Measurements from ENCODE around the gene USP43.

The USP43 gene

GRCh38 chr17:9725575-9725974 lies 80.3 kb downstream of the USP43 start:
- no peak for DNase-seq

DNA sequence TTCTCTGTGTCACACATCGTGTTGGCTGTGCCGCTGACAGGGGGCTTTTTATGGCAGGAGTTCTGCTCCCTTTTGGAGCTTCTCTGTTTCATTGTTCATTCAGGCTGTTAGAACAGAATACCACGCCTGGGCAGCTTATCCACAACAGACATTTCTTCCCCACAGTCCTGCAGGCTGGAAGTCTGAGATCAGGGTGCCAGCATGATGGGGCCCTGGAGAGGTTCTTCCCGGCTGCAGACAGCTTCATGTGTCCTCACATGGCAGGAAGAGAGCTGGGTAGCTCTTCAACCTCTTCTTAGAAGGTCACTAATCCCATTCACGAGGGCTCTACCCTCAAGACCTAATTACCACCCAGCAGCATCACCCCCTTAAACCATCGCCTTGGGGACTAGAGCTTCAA lies 81.0 kb downstream of the USP43 start:
- DNase-seq, result no peak

GRCh38 chr17:9728005-9728404 lies 82.7 kb downstream of the USP43 start:
- DNase-seq, result no peak

- no peak for DNase-seq
Observed at GRCh38 chr17:9728564-9728963, 83.2 kb downstream of the USP43 start.

GRCh38 chr17:9729034-9729650 lies 83.8 kb downstream of the USP43 start:
- DNase-seq, result no peak

DNA sequence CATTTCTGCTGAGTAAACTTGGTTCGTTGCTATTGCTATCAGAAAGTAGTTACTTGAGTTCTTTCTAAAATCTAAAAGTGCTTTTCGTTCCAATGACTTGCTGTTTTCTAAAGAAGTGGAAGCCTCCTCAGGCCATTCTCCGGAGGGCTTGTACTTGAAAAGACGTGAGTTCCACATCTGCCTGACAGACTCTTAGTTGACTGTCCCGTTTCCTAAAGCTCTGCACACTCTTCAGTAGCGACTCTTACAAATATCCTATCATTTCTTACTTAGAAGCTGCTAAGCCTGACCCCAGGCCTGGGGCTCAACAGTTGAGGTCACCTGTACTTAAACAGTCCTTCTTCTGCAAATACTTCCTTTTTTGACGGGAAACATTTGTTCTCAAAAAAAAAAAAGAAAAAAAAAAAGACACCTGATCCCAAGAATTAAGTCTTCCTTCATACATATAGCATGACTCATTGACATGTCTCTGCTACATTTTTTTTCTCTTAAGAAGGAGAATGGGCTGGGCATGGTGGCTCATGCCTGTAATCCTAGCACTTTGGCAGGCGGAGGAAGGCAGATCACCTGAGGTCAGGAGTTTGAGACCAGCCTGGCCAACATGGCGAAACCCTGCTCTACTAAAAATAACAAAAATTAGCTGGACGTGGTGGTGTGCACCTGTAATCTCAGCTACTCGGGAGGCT lies 84.6 kb downstream of the USP43 start:
- DNase-seq, result no peak

DNA sequence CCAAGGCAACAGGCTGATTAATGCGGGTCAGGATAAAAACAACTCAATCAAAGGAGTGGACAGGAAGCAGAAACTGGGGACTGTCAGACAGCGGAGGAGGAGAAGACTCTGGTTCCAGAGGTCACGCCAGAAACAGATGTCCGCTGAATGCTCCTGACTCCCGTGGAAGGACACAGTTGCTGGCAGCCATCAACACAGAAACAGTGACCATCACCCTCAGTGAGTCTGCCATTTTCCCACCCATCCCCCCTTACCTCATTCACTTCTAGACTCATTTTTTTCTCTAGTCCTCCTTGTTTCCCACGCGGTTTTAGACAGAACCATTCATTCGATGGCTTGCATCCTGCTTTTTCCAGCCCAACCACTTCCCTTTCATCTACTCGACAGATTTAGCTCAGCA lies 105.2 kb downstream of the USP43 start:
- no peak for DNase-seq

DNA sequence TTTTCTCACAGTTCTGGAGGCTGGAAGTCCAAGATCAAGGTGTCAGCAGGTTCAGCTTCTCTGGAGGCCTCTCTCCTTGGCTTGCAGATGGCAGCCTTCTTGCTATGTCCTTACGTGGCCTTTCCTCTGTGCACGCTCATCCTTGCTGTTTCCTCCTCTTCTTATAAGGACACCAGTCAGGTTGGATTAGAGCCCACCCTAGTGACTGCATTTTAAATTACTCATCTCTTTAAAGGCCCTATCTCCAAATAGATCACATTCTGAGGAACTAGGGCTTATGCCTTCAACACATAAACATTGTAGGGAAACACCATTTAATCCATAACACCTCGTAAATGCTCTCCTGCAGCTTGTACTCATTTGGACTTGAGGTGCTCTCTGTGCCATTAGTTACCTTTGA lies 109.8 kb downstream of the USP43 start:
- DNase-seq, result no peak

DNA sequence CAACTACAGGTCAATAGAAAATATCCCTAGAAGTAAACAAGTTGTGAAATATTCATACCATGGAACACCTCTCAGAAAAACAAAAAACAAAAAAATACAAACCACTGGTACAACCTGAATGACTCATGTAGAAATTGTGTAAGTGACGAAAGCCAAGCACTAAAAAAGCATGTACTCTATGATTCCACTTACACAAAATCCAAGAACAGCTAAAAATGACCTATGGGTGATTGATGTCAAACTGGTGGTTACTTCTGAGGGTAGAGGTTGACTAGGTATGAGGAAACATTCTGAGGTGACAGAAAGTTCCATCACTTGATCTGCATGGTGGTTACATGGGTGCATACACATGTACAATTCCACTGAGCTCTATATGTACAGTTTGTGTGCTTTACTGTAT lies 114.9 kb downstream of the USP43 start:
- no peak for DNase-seq

DNA sequence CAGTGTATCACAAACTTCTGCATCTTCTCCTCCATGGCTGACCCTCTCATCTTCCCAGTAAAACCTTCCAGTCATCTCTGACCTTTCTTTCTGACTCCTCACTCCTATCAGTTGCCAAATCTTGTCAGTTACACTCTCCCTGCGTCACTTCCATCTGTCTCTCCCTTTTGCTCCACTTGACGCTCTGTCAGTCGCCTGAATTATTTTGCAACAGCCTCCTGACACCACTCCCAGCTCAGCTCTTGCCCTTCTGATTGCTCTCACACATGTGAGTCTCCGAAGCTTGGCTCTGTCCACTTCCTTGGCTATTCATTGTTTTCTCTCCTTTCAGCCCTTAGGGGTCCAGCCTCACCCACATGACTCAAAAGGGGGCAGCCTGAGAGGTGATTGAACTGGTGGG lies 118.3 kb downstream of the USP43 start:
- no peak for DNase-seq

- no peak for DNase-seq
Observed at GRCh38 chr17:9765322-9765721, 120.0 kb downstream of the USP43 start.

DNA sequence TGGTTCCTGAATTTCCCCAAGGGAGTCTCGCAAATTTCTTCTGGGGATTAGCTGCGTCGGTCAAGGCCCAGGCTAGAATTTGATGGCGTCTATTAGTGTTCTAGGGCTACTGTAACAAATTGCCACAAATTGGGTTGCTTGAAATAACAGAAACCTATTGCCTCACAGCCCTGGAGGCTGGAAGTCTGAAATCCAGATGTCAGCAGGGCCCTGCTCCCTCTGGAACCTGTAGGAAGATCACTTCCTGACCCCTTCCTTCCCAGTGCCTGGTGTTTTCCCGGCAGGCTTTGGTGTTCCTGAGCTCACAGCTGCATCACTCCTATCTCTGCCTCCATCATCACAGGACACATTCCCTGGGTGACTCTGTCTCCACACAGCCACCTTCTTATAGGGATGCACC lies 121.7 kb downstream of the USP43 start:
- no peak for DNase-seq

GRCh38 chr17:9767432-9767991 lies 122.2 kb downstream of the USP43 start:
- no peak for DNase-seq

GRCh38 chr17:9768381-9768934 lies 123.1 kb downstream of the USP43 start:
- DNase-seq, result no peak

- DNase-seq, result no peak
Observed at GRCh38 chr17:9769036-9769695, 123.8 kb downstream of the USP43 start.

GRCh38 chr17:9771465-9771864 lies 126.1 kb downstream of the USP43 start:
- DNase-seq, result no peak

- DNase-seq, result no peak
Observed at GRCh38 chr17:9772658-9773057, 127.3 kb downstream of the USP43 start.

DNA sequence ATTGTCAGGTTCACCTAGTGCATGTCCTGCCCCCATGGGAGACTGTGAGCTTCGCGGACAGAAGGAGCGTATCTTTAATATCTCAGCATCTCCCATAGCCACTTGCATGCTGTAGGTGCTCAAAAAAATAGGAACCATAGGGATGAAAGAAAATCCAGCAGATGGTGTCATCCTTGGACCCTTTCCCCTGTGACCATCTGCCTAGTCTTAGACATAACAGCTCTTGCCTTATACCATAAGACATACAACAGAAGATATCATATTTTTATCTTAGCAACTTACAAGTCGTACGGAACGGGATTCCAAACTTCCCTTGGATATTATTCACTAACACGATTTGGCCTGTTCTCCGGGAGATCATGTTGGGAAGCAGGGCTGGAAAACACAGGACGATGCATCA lies 131.6 kb downstream of the USP43 start:
- DNase-seq, result no peak
